Sigmoid colon (tissue), 4 donors: Measurements from ENCODE around the gene TCERG1L.

Source experiments
- EP300 ChIP-seq, 4 donors: sonication (generic); formaldehyde crosslinking; IDR thresholded peaks; one replicate each; pipeline ENCODE4 v1.6.1; 2017; ENCODE audit warnings: antibody characterized with exemption in 4 of 4
- POLR2A ChIP-seq, 2 donors: fragments of 450-650 bp; IDR thresholded peaks; one replicate each; pipeline ENCODE4 v1.6.1; 2016; ENCODE audit warnings: antibody characterized with exemption in 2 of 2, mild to moderate bottlenecking in 2 of 2, moderate library complexity in 2 of 2
- POLR2AphosphoS5 ChIP-seq, 4 donors: sonication (generic); formaldehyde crosslinking; IDR thresholded peaks; one replicate each; pipeline ENCODE4 v1.6.1; 2017; ENCODE audit warnings: antibody characterized with exemption in 4 of 4
- TF ChIP-seq, protein P1 (sequence below), 4 experiments: fragments of 450-650 bp in 3 of 4; fragments of 200-600 bp in 1 of 4; IDR thresholded peaks; one replicate each; pipeline ENCODE4 v1.5.1; 2016 to 2019; ENCODE audit warnings: antibody characterized with exemption in 4 of 4, mild to moderate bottlenecking in 3 of 4, moderate library complexity in 2 of 4

DNA sequence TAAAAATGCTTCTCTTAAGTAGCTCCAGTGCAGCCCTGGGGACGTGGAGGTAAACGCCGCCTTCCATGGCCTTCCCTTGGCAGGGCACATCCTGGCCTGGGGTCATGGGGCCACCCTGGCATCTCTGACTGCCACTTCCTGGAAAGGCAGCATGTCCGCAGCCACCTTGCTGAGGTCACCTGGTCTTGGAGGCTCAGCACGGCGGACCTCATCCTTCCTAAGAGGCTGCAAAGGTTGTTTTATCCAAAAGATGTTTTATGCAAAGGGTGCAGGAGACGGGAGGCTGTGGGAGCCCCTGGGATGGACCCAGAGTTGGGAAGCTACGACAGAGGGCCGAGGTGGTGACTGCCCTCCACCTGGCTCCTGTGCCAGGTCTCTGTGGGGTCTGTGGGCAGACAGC is 106.0 kb downstream of the TCERG1L start:
- TF ChIP-seq, protein P1, sequence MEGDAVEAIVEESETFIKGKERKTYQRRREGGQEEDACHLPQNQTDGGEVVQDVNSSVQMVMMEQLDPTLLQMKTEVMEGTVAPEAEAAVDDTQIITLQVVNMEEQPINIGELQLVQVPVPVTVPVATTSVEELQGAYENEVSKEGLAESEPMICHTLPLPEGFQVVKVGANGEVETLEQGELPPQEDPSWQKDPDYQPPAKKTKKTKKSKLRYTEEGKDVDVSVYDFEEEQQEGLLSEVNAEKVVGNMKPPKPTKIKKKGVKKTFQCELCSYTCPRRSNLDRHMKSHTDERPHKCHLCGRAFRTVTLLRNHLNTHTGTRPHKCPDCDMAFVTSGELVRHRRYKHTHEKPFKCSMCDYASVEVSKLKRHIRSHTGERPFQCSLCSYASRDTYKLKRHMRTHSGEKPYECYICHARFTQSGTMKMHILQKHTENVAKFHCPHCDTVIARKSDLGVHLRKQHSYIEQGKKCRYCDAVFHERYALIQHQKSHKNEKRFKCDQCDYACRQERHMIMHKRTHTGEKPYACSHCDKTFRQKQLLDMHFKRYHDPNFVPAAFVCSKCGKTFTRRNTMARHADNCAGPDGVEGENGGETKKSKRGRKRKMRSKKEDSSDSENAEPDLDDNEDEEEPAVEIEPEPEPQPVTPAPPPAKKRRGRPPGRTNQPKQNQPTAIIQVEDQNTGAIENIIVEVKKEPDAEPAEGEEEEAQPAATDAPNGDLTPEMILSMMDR (IDR thresholded peaks at IDR 0.05), result no peak
- TF ChIP-seq POLR2A (IDR thresholded peaks at IDR 0.05) (no peak), POLR2AphosphoS5 (IDR thresholded peaks at IDR 0.05) (no peak), EP300 (IDR thresholded peaks at IDR 0.05) (no peak)
